Keratinocyte (primary cell): ENCODE measurements around the gene DCLK1. TPM values are rescaled to one million over a fixed set of nuclear protein-coding genes. Genes with fewer than 3 reads are reported as not detected.

ENCODE experiments used
- DNase-seq: peaks from one replicate; pipeline ENCODE4 v3.0.0-alpha.2; 2011; ENCODE audit warnings: low read depth, missing footprints, low spot score
- FAIRE-seq: peaks from 2 replicates; lab custom pipeline; 2011; peaks lifted over from hg19 to GRCh38; lab: Jason Lieb, UNC
- H2AFZ ChIP-seq: 2 replicates; pipeline ENCODE4 v1.6.0; 2012; ENCODE audit warnings: low read length, control low read depth, inconsistent platforms; ENCODE audit not compliant: control insufficient read depth
- H3K27ac ChIP-seq: 2 replicates; pipeline ENCODE4 v1.5.1; 2011; ENCODE audit warnings: low read length; ENCODE audit not compliant: control insufficient read depth, insufficient read depth
- H3K27me3 ChIP-seq: 3 replicates; pipeline ENCODE4 v1.6.0; 2011; ENCODE audit warnings: low read length; ENCODE audit not compliant: control insufficient read depth, insufficient read depth; ENCODE audit errors: extremely low read depth
- H3K36me3 ChIP-seq, 2 experiments: 2 replicates in 1 of 2; 3 replicates in 1 of 2; pipeline ENCODE4 v1.5.1; 2011; ENCODE audit warnings: low read length in 2 of 2, mild to moderate bottlenecking in 1 of 2; ENCODE audit not compliant: control insufficient read depth in 2 of 2, insufficient read depth in 2 of 2; ENCODE audit errors: extremely low read depth in 1 of 2
- H3K4me1 ChIP-seq: 3 replicates; pipeline ENCODE4 v1.5.1; 2011; ENCODE audit warnings: low read length; ENCODE audit not compliant: control insufficient read depth, insufficient read depth; ENCODE audit errors: extremely low read depth
- H3K4me2 ChIP-seq: 3 replicates; pipeline ENCODE4 v1.6.0; 2011; ENCODE audit warnings: low read depth, low read length; ENCODE audit not compliant: control insufficient read depth, insufficient read depth; ENCODE audit errors: extremely low read depth
- H3K4me3 ChIP-seq, 3 experiments: fragments of 200-600 bp in 1 of 3; sonication (generic) in 1 of 3; 2 replicates in 2 of 3; 3 replicates in 1 of 3; pipeline ENCODE4 v1.5.1; 2011 to 2016; ENCODE audit warnings: low read length in 3 of 3, mild to moderate bottlenecking in 3 of 3, control low read depth in 2 of 3, inconsistent platforms in 1 of 3, low read depth in 1 of 3, mixed read lengths in 1 of 3, mixed run types in 1 of 3, moderate library complexity in 1 of 3; ENCODE audit not compliant: control insufficient read depth in 2 of 3, insufficient read depth in 2 of 3; ENCODE audit errors: extremely low read depth in 1 of 3
- H3K79me2 ChIP-seq: 2 replicates; pipeline ENCODE4 v1.6.0; 2012; ENCODE audit warnings: low read length; ENCODE audit not compliant: control insufficient read depth, insufficient read depth
- H3K9ac ChIP-seq: 3 replicates; pipeline ENCODE4 v1.6.0; 2011; ENCODE audit warnings: low read length; ENCODE audit not compliant: control insufficient read depth, insufficient read depth; ENCODE audit errors: extremely low read depth
- H3K9me1 ChIP-seq: 3 replicates; pipeline ENCODE4 v1.6.0; 2011; ENCODE audit warnings: low read length; ENCODE audit not compliant: control insufficient read depth, insufficient read depth; ENCODE audit errors: extremely low read depth
- H3K9me3 ChIP-seq: 2 replicates; pipeline ENCODE4 v1.5.1; 2012; ENCODE audit warnings: low read depth, low read length; ENCODE audit not compliant: control insufficient read depth
- H4K20me1 ChIP-seq: 3 replicates; pipeline ENCODE4 v1.6.0; 2011; ENCODE audit warnings: low read length; ENCODE audit not compliant: control insufficient read depth, insufficient read depth; ENCODE audit errors: extremely low read depth
- EZH2 ChIP-seq: IDR thresholded peaks from one replicate; pipeline ENCODE4 v1.6.1; 2012; ENCODE audit warnings: inconsistent platforms, mild to moderate bottlenecking, low read length, moderate library complexity
- dilution Hi-C: fragments of 300-500 bp; cut with MboI; formaldehyde crosslinking; loops from one replicate; pipeline ENCODE4 v1.7.0; 2020; ENCODE audit warnings: low sequenced_read_pairs; ENCODE audit not compliant: extremely low pct_ligation_motif_present
- polyA plus RNA-seq, 5 experiments: library from polyadenylated mRNA; depleted of rRNA in 3 of 5; stranded (reverse) in 3 of 5; stranded (forward) in 1 of 5; unstranded in 1 of 5; fragments of >200 nt; gene quantifications; 1 replicate in 1 of 5; 2 replicates in 3 of 5; 3 replicates in 1 of 5; pipeline versions ENCODE4 v1.2.1 to v1.2.3, GENCODE V29; 2011 to 2012; ENCODE audit warnings: missing spikeins in 2 of 5, low read depth in 1 of 5, low replicate concordance in 1 of 5
- TF ChIP-seq, protein P1 (sequence below), 3 experiments: IDR thresholded peaks in 1 of 3; conservative IDR thresholded peaks in 1 of 3; optimal IDR thresholded peaks in 1 of 3; 2 replicates in 2 of 3; 3 replicates in 1 of 3; pipeline versions ENCODE3 to v1.5.1; 2011; ENCODE audit warnings: low read length in 3 of 3, mild to moderate bottlenecking in 3 of 3, moderate library complexity in 2 of 3, control low read depth in 1 of 3, inconsistent platforms in 1 of 3; ENCODE audit not compliant: insufficient read depth in 2 of 3; ENCODE audit errors: extremely low read depth in 1 of 3

Gene DCLK1
- polyA plus RNA-seq, 1 donor (not counting 4 experiments of a cell fraction or from before 2014, with no cell fraction given) = 0.04 TPM

DNA sequence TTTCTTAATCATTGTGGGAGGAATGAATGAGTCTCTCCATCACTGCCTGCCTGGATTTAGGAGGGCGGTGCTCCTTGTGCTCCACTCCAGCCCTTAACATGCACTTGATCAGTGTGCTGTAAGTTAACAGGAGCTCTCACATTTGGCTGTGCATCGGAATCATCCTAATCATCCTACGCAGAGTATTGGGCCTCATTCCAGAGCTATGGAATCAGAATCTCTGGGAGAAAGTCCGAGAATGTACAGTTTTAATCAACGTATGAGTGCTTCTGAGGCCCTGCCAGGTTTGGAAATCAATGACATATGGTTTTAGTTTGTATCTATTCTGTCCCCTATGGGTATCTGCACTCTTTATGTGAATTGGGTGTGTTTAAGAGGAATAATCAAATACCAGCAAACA, 34.9 kb upstream of the DCLK1 start:
- Histone ChIP-seq H4K20me1 (no peaks in the 10 kb centered on the region), H3K27ac (no peak overlapping the region), H2AFZ (no peak overlapping the region), H3K9me1 (no peaks in the 10 kb centered on the region), H3K36me3 (no peaks in the 10 kb centered on the region), H3K9me3 (no peaks in the 10 kb centered on the region), H3K4me1 (peaks cover 3% of the 10 kb centered on the region), H3K4me2 (no peak overlapping the region), H3K9ac (no peak overlapping the region), H3K27me3 (no peaks in the 10 kb centered on the region), H3K79me2 (no peaks in the 10 kb centered on the region), H3K4me3 (no peak overlapping the region)
- no peak for FAIRE-seq
- DNase-seq = no peak
- no peak for TF ChIP-seq EZH2
- TF ChIP-seq, protein P1, sequence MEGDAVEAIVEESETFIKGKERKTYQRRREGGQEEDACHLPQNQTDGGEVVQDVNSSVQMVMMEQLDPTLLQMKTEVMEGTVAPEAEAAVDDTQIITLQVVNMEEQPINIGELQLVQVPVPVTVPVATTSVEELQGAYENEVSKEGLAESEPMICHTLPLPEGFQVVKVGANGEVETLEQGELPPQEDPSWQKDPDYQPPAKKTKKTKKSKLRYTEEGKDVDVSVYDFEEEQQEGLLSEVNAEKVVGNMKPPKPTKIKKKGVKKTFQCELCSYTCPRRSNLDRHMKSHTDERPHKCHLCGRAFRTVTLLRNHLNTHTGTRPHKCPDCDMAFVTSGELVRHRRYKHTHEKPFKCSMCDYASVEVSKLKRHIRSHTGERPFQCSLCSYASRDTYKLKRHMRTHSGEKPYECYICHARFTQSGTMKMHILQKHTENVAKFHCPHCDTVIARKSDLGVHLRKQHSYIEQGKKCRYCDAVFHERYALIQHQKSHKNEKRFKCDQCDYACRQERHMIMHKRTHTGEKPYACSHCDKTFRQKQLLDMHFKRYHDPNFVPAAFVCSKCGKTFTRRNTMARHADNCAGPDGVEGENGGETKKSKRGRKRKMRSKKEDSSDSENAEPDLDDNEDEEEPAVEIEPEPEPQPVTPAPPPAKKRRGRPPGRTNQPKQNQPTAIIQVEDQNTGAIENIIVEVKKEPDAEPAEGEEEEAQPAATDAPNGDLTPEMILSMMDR (optimal IDR thresholded peaks at IDR 0.05 in 1 of 3, IDR thresholded peaks at IDR 0.05 in 1 of 3, conservative IDR thresholded peaks at IDR 0.05 in 1 of 3; ENCODE audit: extremely low read depth in 1 of 3, insufficient read depth in 2 of 3, low read length in 3 of 3) = no peak
- dilution Hi-C loops = no loop called here

- peaks cover 3% of the 10 kb centered on the region for H3K4me1 ChIP-seq
- no peaks in the 10 kb centered on the region for H3K79me2 ChIP-seq
- H3K9me3 ChIP-seq = no peaks in the 10 kb centered on the region
- no peaks in the 10 kb centered on the region for H4K20me1 ChIP-seq
- no peak overlapping the region for H3K4me3 ChIP-seq
- H3K4me2 ChIP-seq = no peak overlapping the region
- no peaks in the 10 kb centered on the region for H3K27me3 ChIP-seq
- no peak overlapping the region for H2AFZ ChIP-seq
- dilution Hi-C loops = no loop called here
- no peak for FAIRE-seq
- no peak overlapping the region for H3K27ac ChIP-seq
- no peak for DNase-seq
- no peak overlapping the region for H3K9ac ChIP-seq
- no peak for TF ChIP-seq EZH2
- TF ChIP-seq, protein P1 (optimal IDR thresholded peaks at IDR 0.05 in 1 of 3, IDR thresholded peaks at IDR 0.05 in 1 of 3, conservative IDR thresholded peaks at IDR 0.05 in 1 of 3; ENCODE audit: extremely low read depth in 1 of 3, insufficient read depth in 2 of 3, low read length in 3 of 3) = no peak
- H3K36me3 ChIP-seq = no peaks in the 10 kb centered on the region
- no peaks in the 10 kb centered on the region for H3K9me1 ChIP-seq
Observed at GRCh38 chr13:36163809-36164308, 32.7 kb upstream of the DCLK1 start.
